HEK293 (cell line): Measurements from ENCODE around the gene STK24.

Experiments
- CTCF ChIA-PET: fragments of 350-600 bp; formaldehyde crosslinking; extraction: SDS; loops from one replicate; lab custom pipeline; 2021; ENCODE audit warnings: antibody characterized with exemption; lab: Yijun Ruan, JAX
- POLR2A ChIA-PET: fragments of 300-600 bp; formaldehyde crosslinking; extraction: SDS; loops from one replicate; lab custom pipeline; 2020; ENCODE audit warnings: antibody characterized with exemption, inconsistent platforms; lab: Yijun Ruan, JAX
- H3K27ac ChIP-seq: fragments of 200-500 bp; sonication (Bioruptor generic); 2 replicates; pipeline ENCODE4 v1.5.1; 2014; ENCODE audit warnings: low read depth, low read length, control low read depth, inconsistent platforms; ENCODE audit errors: extremely low read depth
- H3K36me3 ChIP-seq, 2 experiments: fragments of 200-500 bp in 1 of 2; sonication (Bioruptor generic) in 1 of 2; 1 replicate in 1 of 2; 2 replicates in 1 of 2; pipeline ENCODE4 v1.5.1; 2014 to 2017; ENCODE audit warnings: inconsistent platforms in 2 of 2, low read length in 2 of 2; ENCODE audit not compliant: control insufficient read depth in 2 of 2, insufficient read depth in 1 of 2
- H3K4me1 ChIP-seq: fragments of 200-500 bp; sonication (Bioruptor generic); 2 replicates; pipeline ENCODE4 v1.5.1; 2014; ENCODE audit warnings: mild to moderate bottlenecking, low read length, inconsistent platforms; ENCODE audit not compliant: control insufficient read depth, insufficient read depth
- H3K4me3 ChIP-seq: 2 replicates; pipeline ENCODE4 v1.5.1; 2011; ENCODE audit warnings: low read depth, mild to moderate bottlenecking, control low read depth, low read length, moderate library complexity
- H3K9me3 ChIP-seq: fragments of 200-500 bp; sonication (Bioruptor generic); 2 replicates; pipeline ENCODE4 v1.5.1; 2014; ENCODE audit warnings: low read depth, low read length, inconsistent platforms; ENCODE audit not compliant: control insufficient read depth, insufficient read depth
- FEZF1 ChIP-seq: fragments of 450-650 bp; formaldehyde crosslinking; IDR thresholded peaks from 2 replicates; pipeline ENCODE4 v1.5.1; 2016; ENCODE audit warnings: missing biosample characterization, missing genetic modification characterization
- KLF7 ChIP-seq: fragments of 450-650 bp; formaldehyde crosslinking; IDR thresholded peaks from 2 replicates; pipeline ENCODE4 v1.5.1; 2016; ENCODE audit warnings: missing biosample characterization, missing genetic modification characterization, borderline replicate concordance
- OSR2 ChIP-seq: fragments of 450-650 bp; formaldehyde crosslinking; IDR thresholded peaks from 2 replicates; pipeline ENCODE4 v1.5.1; 2016; ENCODE audit warnings: missing biosample characterization, missing genetic modification characterization
- WT1 ChIP-seq: fragments of 450-650 bp; formaldehyde crosslinking; IDR thresholded peaks from 2 replicates; pipeline ENCODE4 v1.5.1; 2016; ENCODE audit warnings: missing biosample characterization, missing genetic modification characterization
- ZBTB1 ChIP-seq: fragments of 450-650 bp; formaldehyde crosslinking; IDR thresholded peaks from 2 replicates; pipeline ENCODE4 v1.5.1; 2016; ENCODE audit warnings: missing biosample characterization, missing genetic modification characterization
- ZBTB8A ChIP-seq: fragments of 450-650 bp; formaldehyde crosslinking; IDR thresholded peaks from 2 replicates; pipeline ENCODE4 v1.5.1; 2016; ENCODE audit warnings: missing biosample characterization, missing genetic modification characterization
- ZNF174 ChIP-seq: fragments of 450-650 bp; formaldehyde crosslinking; IDR thresholded peaks from 2 replicates; pipeline ENCODE4 v1.5.0; 2017; ENCODE audit warnings: missing biosample characterization, mild to moderate bottlenecking, missing genetic modification characterization
- ZNF221 ChIP-seq: fragments of 450-650 bp; formaldehyde crosslinking; IDR thresholded peaks from 2 replicates; pipeline ENCODE4 v1.5.1; 2017; ENCODE audit warnings: missing biosample characterization, missing genetic modification characterization, borderline replicate concordance
- ZNF239 ChIP-seq: fragments of 450-650 bp; formaldehyde crosslinking; IDR thresholded peaks from 2 replicates; pipeline ENCODE4 v1.5.1; 2016; ENCODE audit warnings: missing biosample characterization, missing genetic modification characterization
- ZNF292 ChIP-seq: fragments of 450-650 bp; formaldehyde crosslinking; IDR thresholded peaks from 2 replicates; pipeline ENCODE4 v1.5.1; 2016; ENCODE audit warnings: low read depth, missing biosample characterization, missing genetic modification characterization, borderline replicate concordance
- ZNF366 ChIP-seq: fragments of 450-650 bp; formaldehyde crosslinking; conservative IDR thresholded peaks from 2 replicates; pipeline ENCODE4 v1.5.1; 2016; ENCODE audit warnings: missing biosample characterization, missing genetic modification characterization
- ZNF747 ChIP-seq: fragments of 450-650 bp; formaldehyde crosslinking; IDR thresholded peaks from 2 replicates; pipeline ENCODE4 v1.5.1; 2016; ENCODE audit warnings: missing biosample characterization, missing genetic modification characterization
- ZNF837 ChIP-seq: fragments of 450-650 bp; formaldehyde crosslinking; IDR thresholded peaks from 2 replicates; pipeline ENCODE4 v1.5.1; 2016; ENCODE audit warnings: missing biosample characterization, missing genetic modification characterization
- ZXDB ChIP-seq: fragments of 450-650 bp; formaldehyde crosslinking; IDR thresholded peaks from 2 replicates; pipeline ENCODE4 v1.5.1; 2016; ENCODE audit warnings: missing biosample characterization, missing genetic modification characterization
- TF ChIP-seq, protein P1 (sequence below): fragments of 450-650 bp; formaldehyde crosslinking; IDR thresholded peaks from 2 replicates; pipeline ENCODE4; 2016; ENCODE audit warnings: missing biosample characterization, missing genetic modification characterization
- TF ChIP-seq, protein P2 (sequence below): fragments of 450-650 bp; formaldehyde crosslinking; IDR thresholded peaks from 2 replicates; pipeline ENCODE4 v1.5.1; 2017; ENCODE audit warnings: missing biosample characterization, missing genetic modification characterization
- TF ChIP-seq, protein P3 (sequence below): fragments of 450-650 bp; formaldehyde crosslinking; conservative IDR thresholded peaks from 2 replicates; pipeline ENCODE4 v1.5.1; 2016; ENCODE audit warnings: low read depth, missing biosample characterization, missing genetic modification characterization
- TF ChIP-seq, protein P4 (sequence below): fragments of 450-650 bp; formaldehyde crosslinking; IDR thresholded peaks from 2 replicates; pipeline ENCODE4 v1.5.1; 2016; ENCODE audit warnings: missing biosample characterization, missing genetic modification characterization

Gene STK24

DNA sequence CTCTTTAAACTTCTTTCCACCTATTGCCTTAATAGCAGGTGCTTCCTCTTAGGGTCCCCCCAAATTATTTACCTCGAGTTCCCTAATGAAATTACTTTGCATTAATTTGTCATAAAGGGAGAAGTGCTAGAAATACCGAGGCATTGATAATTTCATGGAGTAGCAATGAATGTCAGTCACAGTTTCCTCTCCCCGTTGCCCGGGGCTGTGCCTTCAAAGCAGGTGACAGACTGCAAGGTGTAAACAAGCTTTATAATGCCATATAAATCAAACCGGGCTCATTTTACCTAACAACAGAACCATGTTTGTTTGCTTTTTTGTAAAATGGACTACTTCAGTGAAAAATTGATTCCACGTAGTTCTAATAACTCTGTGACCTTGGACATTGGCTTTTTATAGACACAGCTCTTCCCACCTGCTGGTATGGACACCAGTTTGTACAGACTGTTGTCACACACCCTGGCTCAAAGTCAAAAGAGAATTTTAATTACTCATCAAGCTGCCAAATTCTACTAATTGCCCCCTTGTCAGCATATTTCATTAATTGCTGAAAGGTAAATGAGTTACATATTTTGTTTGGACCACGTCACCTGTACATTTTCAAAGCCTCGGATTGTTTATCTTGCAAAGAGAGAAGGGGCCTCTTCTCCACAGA, 171.1 kb downstream of the STK24 start:
- peaks cover 15% of the 10 kb centered on the region; the same call in 1 of the 2 replicates for H3K4me1 ChIP-seq
- TF ChIP-seq, protein P1, sequence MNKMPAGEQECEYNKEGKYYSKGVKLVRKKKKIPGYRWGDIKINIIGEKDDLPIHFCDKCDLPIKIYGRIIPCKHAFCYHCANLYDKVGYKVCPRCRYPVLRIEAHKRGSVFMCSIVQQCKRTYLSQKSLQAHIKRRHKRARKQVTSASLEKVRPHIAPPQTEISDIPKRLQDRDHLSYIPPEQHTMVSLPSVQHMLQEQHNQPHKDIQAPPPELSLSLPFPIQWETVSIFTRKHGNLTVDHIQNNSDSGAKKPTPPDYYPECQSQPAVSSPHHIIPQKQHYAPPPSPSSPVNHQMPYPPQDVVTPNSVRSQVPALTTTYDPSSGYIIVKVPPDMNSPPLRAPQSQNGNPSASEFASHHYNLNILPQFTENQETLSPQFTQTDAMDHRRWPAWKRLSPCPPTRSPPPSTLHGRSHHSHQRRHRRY (tag by site-specific recombination), result no peak
- TF ChIP-seq ZBTB8A (no peak), ZNF239 (no peak), ZXDB (no peak), ZNF221 (tag by site-specific recombination) (no peak), ZNF837 (tag by site-specific recombination) (no peak), FEZF1 (no peak), ZBTB1 (tag by site-specific recombination) (no peak), ZNF366 (tag by site-specific recombination) (peak; percentile 45; the same call in 1 of the 2 replicates), KLF7 (tag by site-specific recombination) (no peak), WT1 (tag by site-specific recombination) (peak; percentile 23), ZNF747 (no peak), OSR2 (tag by site-specific recombination) (peak; percentile 55; the same call in 1 of the 2 replicates), ZNF174 (no peak), ZNF292 (tag by site-specific recombination) (no peak)
- TF ChIP-seq, protein P2, sequence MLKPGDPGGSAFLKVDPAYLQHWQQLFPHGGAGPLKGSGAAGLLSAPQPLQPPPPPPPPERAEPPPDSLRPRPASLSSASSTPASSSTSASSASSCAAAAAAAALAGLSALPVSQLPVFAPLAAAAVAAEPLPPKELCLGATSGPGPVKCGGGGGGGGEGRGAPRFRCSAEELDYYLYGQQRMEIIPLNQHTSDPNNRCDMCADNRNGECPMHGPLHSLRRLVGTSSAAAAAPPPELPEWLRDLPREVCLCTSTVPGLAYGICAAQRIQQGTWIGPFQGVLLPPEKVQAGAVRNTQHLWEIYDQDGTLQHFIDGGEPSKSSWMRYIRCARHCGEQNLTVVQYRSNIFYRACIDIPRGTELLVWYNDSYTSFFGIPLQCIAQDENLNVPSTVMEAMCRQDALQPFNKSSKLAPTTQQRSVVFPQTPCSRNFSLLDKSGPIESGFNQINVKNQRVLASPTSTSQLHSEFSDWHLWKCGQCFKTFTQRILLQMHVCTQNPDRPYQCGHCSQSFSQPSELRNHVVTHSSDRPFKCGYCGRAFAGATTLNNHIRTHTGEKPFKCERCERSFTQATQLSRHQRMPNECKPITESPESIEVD (tag by site-specific recombination), result peak; percentile 70
- TF ChIP-seq, protein P3, sequence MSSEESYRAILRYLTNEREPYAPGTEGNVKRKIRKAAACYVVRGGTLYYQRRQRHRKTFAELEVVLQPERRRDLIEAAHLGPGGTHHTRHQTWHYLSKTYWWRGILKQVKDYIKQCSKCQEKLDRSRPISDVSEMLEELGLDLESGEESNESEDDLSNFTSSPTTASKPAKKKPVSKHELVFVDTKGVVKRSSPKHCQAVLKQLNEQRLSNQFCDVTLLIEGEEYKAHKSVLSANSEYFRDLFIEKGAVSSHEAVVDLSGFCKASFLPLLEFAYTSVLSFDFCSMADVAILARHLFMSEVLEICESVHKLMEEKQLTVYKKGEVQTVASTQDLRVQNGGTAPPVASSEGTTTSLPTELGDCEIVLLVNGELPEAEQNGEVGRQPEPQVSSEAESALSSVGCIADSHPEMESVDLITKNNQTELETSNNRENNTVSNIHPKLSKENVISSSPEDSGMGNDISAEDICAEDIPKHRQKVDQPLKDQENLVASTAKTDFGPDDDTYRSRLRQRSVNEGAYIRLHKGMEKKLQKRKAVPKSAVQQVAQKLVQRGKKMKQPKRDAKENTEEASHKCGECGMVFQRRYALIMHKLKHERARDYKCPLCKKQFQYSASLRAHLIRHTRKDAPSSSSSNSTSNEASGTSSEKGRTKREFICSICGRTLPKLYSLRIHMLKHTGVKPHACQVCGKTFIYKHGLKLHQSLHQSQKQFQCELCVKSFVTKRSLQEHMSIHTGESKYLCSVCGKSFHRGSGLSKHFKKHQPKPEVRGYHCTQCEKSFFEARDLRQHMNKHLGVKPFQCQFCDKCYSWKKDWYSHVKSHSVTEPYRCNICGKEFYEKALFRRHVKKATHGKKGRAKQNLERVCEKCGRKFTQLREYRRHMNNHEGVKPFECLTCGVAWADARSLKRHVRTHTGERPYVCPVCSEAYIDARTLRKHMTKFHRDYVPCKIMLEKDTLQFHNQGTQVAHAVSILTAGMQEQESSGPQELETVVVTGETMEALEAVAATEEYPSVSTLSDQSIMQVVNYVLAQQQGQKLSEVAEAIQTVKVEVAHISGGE (tag by site-specific recombination), result no peak
- TF ChIP-seq, protein P4, sequence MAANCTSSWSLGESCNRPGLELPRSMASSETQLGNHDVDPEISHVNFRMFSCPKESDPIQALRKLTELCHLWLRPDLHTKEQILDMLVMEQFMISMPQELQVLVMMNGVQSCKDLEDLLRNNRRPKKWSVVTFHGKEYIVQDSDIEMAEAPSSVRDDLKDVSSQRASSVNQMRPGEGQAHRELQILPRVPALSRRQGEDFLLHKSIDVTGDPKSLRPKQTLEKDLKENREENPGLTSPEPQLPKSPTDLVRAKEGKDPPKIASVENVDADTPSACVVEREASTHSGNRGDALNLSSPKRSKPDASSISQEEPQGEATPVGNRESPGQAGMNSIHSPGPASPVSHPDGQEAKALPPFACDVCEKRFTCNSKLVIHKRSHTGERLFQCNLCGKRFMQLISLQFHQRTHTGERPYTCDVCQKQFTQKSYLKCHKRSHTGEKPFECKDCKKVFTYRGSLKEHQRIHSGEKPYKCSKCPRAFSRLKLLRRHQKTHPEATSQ (tag by site-specific recombination), result no peak
- POLR2A ChIA-PET, result interaction anchor here (0.6 kb wide), 1 partner anchor 377 kb away, joined by 6 read pairs; no protein-coding TSS in a partner anchor
- CTCF ChIA-PET, result interaction anchor here (1.3 kb wide), 1 partner anchor 11 kb away, joined by 5 read pairs; no protein-coding TSS in a partner anchor
- no peak overlapping the region for H3K4me3 ChIP-seq
- no peaks in the 10 kb centered on the region for H3K9me3 ChIP-seq
- no peak overlapping the region for H3K27ac ChIP-seq
- H3K36me3 ChIP-seq, result no peaks in the 10 kb centered on the region
